Hematopoietic multipotent progenitor cell (in vitro differentiated cells): Measurements from ENCODE around the gene HPSE2. TPM values are rescaled to one million over a fixed set of nuclear protein-coding genes. Genes with fewer than 3 reads are reported as not detected.
"Not testable (repeated sequence)": the region's sequence is repeated elsewhere in the genome, so short reads cannot be mapped to it uniquely, and the experiment has no call there.

Experiments used
- DNase-seq, 3 donors: peaks; one replicate each; pipeline ENCODE4 v3.0.0-alpha.2; 2011 to 2015; ENCODE audit warnings: low read depth in 2 of 3, low spot score in 2 of 3
- total RNA-seq: library from RNA; depleted of rRNA; stranded (reverse); fragments of >200 nt; gene quantifications from one replicate; pipeline ENCODE4 v1.2.3, GENCODE V29; 2012

The HPSE2 gene
- total RNA-seq, 1 donor: not detected

GRCh38 chr10:99170116-99170675, 65.5 kb downstream of the HPSE2 start:
- no peak for DNase-seq

DNA sequence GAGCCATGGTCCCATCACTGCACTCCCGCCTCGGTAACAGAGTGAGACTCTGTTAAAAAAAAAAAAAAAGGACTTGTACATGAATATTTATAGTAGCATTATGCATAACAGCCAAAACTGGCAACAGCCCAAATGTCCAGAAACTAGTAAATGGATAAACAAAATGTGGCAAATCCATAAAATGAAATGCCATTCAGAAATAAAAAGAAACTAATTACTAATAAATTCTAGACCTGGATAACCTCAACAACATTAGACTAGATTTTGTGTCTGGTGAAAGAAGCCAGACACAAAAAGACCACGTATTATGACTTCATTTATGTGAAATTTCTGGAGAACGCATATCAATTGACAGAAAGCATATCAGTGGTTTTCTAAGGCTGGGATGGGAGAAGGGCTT, 74.5 kb downstream of the HPSE2 start:
- DNase-seq: no peak

DNA sequence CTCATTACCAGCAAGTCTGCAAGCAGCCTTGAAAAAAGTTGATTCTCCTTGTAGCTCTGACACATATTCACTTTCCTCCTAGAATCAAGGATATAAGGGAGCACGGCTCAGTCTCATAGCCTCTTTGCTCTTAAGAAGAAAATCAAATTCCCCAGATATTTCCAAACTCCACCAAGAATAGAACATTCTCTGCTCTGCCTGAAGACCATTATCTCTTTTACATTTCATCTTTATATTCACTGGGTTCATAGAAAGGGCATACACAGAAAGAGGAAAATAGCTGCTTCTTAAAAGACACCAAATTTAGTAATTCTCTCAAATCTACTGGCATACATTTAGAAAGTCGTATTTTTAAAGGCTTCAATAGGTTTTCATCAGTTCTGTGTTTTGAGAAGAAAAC, 92.0 kb downstream of the HPSE2 start:
- DNase-seq: no peak

DNA sequence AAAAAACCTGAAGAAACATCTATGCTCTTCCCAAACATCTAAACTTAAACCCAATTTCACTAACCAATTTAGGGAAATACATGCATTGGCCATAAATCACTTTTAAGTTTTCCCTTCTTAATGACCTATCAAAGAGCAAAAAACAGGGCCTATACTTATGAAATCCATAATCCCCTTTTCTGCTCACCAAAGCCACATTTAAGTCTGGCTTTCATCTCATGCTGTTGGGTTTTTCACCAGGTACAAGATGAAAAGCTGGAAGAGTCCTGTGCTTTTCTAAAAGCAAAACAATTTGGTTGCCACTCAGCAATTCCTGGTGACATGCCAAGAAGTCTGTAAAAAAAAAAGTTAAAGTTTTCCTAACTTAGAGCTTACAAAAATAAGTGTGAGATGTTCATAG, 92.6 kb downstream of the HPSE2 start:
- no peak for DNase-seq

GRCh38 chr10:99132897-99133296, 102.8 kb downstream of the HPSE2 start:
- DNase-seq: not testable (repeated sequence)

- DNase-seq: no peak
Observed at GRCh38 chr10:99125879-99126278, 109.8 kb downstream of the HPSE2 start.

GRCh38 chr10:99124376-99124775, 111.3 kb downstream of the HPSE2 start:
- DNase-seq: no peak

- DNase-seq: no peak
Observed at GRCh38 chr10:99123851-99124250, 111.8 kb downstream of the HPSE2 start.

- no peak for DNase-seq
Observed at GRCh38 chr10:99123336-99123735, 112.3 kb downstream of the HPSE2 start.

GRCh38 chr10:99119258-99119748, 116.3 kb downstream of the HPSE2 start:
- no peak for DNase-seq

- DNase-seq: peak in 2 of 3 donors; percentile 27 to 70
Observed at GRCh38 chr10:99115703-99116102, 119.9 kb downstream of the HPSE2 start.

- no peak for DNase-seq
Observed at GRCh38 chr10:99085358-99085757, 150.3 kb downstream of the HPSE2 start.

DNA sequence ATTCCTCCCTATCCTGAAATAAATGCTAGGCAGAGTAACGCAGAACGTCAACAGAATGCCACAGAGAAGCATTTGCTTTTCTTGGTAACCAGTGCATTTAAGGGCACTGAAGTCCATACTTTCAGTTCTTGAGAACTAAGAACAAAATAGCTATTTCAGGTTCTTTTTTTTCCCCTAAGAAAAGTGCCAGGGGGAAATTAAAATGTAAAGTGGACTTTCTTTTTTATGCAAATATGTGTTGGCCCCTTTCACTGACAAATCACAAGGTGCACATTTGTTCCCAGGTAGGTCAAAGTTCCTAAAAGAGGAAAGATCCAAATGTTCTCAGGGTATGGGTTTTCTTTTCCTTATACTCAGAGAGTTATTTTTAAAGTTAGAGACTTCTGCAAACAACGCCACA, 151.5 kb downstream of the HPSE2 start:
- no peak for DNase-seq

DNA sequence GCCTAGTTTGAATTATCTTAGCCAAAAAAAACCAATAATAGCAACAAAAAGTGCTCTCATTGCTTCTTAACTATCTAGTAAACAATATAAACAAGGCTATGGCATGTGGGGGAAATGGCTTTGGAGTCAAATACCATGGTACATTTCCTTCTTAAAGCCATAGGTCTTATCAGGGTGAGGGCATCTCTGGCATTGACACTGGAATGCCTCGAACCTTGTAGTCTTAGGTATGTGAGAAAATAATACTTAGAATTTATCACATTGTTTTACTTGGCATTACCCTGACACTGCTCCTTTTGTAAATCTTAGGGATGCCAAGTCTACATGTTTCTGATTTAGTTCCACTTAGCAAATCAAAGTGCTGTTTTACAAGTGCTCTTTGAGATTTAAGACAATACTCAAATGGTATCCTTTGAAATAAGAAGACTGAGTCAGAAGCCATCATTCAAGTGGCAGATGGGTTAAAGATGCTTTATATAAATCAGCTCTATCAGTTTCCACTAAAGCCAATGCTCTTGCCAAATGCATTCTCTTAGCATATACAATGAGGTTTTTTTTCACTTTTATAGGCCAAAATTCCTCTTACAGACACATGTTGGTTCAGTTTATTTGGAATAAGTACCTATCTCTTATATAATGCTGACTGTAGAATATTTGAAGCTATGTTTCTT, 155.2 kb downstream of the HPSE2 start:
- no peak for DNase-seq

DNA sequence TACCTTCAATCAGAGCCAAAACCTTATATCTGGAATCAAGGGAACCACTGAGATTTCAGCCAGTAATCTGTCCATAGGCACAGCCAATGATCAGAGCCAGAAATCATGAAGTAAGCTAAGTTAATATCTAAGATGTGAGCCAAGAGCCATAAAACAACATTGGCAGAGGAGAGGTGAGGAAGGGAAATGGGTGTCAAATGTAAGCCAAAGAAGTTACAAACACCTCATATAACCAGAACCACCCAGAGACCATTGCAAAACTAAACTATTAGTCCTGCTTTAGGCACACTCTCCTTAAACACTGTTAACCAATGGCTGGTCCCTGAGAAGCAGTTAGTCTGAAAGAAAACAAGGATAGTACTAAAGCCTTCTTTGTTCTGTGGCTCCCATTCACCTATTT, 173.1 kb downstream of the HPSE2 start:
- no peak for DNase-seq

- no peak for DNase-seq
Observed at GRCh38 chr10:99058762-99059161, 176.9 kb downstream of the HPSE2 start.

DNA sequence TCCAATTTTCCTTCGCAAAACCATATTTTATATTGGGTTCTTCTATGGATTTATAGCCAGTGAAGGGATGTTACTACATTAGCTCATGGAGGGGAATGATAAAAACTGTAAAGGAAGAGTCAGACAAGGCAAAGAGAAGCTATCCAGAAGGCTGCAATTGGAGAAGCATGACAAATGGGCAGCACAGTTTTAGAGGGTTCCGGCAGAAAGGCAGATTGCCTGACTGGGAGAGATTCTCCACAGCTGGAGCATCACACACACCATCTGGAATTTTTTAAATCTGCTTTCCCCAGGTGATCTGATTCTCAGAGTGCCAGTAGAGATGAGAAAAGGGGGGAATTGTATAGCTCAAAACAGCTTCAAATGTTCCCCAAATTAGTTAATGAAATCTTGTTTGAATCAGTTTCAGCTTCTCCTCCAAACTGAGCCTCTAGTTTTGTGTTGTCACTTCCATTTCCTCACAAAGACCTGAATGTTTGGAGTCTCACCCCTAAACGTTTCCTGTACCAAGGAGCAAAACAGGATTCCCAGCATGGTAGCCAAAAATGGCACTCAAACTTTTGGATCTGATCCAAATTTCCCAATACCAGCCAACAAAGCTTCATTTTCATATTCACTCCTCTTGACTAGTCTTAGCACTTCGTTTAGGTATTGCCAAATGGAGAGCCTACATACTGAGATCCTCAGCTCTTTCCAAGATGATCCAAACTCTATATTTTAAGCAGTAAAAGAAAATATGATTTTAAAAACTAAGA, 177.5 kb downstream of the HPSE2 start:
- DNase-seq: no peak

- DNase-seq: no peak
Observed at GRCh38 chr10:99045671-99046070, 190.0 kb downstream of the HPSE2 start.

DNA sequence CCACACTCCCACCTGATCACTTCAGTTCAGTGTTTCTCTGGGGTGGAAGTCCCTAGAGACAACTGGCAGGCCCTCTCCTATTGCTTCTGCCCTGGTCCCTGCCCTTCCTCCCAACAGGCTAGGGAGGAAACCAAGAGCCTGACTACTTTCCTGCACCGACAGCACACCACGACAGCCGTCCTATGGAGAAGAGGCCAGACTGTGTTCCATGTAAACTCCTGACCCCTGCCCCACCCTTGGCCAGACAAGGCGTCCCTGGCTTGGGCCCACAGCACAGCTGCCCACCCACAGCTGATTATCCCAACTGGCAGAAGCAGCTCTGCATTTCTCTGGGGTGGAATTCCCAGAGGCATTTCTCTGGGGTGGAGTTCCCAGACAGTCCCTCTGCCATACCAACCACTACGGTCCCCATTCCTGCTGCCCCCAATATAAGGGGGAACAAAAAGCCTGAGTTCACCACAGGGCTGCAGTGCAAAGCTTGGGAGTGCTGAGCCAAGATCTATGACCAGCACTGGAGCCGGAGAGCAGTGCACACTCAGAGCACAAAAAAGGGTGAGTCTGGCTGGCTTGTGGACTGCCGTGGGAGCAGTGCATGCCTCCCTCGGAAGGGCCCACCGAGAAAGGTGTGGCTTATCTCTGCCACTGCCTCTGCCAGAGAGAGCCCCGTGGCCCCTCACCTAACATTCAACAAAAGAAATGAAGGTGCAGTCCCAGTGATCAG, 193.4 kb downstream of the HPSE2 start:
- no peak for DNase-seq

DNA sequence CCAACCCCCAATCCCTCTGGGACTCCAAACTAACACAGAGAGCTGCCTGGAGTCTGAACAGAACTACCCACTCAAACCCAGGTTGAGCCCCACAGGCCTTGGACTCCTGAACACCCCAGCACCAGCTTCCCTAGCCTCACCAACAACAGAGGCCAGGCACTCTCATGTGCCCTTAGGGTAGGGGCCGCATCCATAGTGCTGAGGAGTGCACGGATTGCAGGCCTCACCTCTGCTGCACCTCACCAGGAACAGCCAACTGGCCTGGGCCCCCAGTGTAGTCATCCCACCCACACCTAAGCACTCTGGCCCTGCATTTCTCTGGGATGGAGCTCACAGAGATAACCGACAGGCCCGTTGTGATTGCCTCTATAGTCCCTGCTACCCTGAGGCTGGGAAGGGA, 194.2 kb downstream of the HPSE2 start:
- no peak for DNase-seq

- no peak for DNase-seq
Observed at GRCh38 chr10:99013885-99014284, 221.8 kb downstream of the HPSE2 start.
